Keratinocyte (primary cell): ENCODE measurements around the gene WIPF3. TPM values are rescaled to one million over a fixed set of nuclear protein-coding genes. Genes with fewer than 3 reads are reported as not detected.

Experiments
- DNase-seq: peaks from one replicate; pipeline ENCODE4 v3.0.0-alpha.2; 2011; ENCODE audit warnings: low read depth, missing footprints, low spot score
- FAIRE-seq: peaks from 2 replicates; lab custom pipeline; 2011; peaks lifted over from hg19 to GRCh38; lab: Jason Lieb, UNC
- H2AFZ ChIP-seq: 2 replicates; pipeline ENCODE4 v1.6.0; 2012; ENCODE audit warnings: low read length, control low read depth, inconsistent platforms; ENCODE audit not compliant: control insufficient read depth
- H3K27ac ChIP-seq: 2 replicates; pipeline ENCODE4 v1.5.1; 2011; ENCODE audit warnings: low read length; ENCODE audit not compliant: control insufficient read depth, insufficient read depth
- H3K27me3 ChIP-seq: 3 replicates; pipeline ENCODE4 v1.6.0; 2011; ENCODE audit warnings: low read length; ENCODE audit not compliant: control insufficient read depth, insufficient read depth; ENCODE audit errors: extremely low read depth
- H3K36me3 ChIP-seq, 2 experiments: 2 replicates in 1 of 2; 3 replicates in 1 of 2; pipeline ENCODE4 v1.5.1; 2011; ENCODE audit warnings: low read length in 2 of 2, mild to moderate bottlenecking in 1 of 2; ENCODE audit not compliant: control insufficient read depth in 2 of 2, insufficient read depth in 2 of 2; ENCODE audit errors: extremely low read depth in 1 of 2
- H3K4me1 ChIP-seq: 3 replicates; pipeline ENCODE4 v1.5.1; 2011; ENCODE audit warnings: low read length; ENCODE audit not compliant: control insufficient read depth, insufficient read depth; ENCODE audit errors: extremely low read depth
- H3K4me2 ChIP-seq: 3 replicates; pipeline ENCODE4 v1.6.0; 2011; ENCODE audit warnings: low read depth, low read length; ENCODE audit not compliant: control insufficient read depth, insufficient read depth; ENCODE audit errors: extremely low read depth
- H3K4me3 ChIP-seq, 3 experiments: fragments of 200-600 bp in 1 of 3; sonication (generic) in 1 of 3; 2 replicates in 2 of 3; 3 replicates in 1 of 3; pipeline ENCODE4 v1.5.1; 2011 to 2016; ENCODE audit warnings: low read length in 3 of 3, mild to moderate bottlenecking in 3 of 3, control low read depth in 2 of 3, inconsistent platforms in 1 of 3, low read depth in 1 of 3, mixed read lengths in 1 of 3, mixed run types in 1 of 3, moderate library complexity in 1 of 3; ENCODE audit not compliant: control insufficient read depth in 2 of 3, insufficient read depth in 2 of 3; ENCODE audit errors: extremely low read depth in 1 of 3
- H3K79me2 ChIP-seq: 2 replicates; pipeline ENCODE4 v1.6.0; 2012; ENCODE audit warnings: low read length; ENCODE audit not compliant: control insufficient read depth, insufficient read depth
- H3K9ac ChIP-seq: 3 replicates; pipeline ENCODE4 v1.6.0; 2011; ENCODE audit warnings: low read length; ENCODE audit not compliant: control insufficient read depth, insufficient read depth; ENCODE audit errors: extremely low read depth
- H3K9me1 ChIP-seq: 3 replicates; pipeline ENCODE4 v1.6.0; 2011; ENCODE audit warnings: low read length; ENCODE audit not compliant: control insufficient read depth, insufficient read depth; ENCODE audit errors: extremely low read depth
- H3K9me3 ChIP-seq: 2 replicates; pipeline ENCODE4 v1.5.1; 2012; ENCODE audit warnings: low read depth, low read length; ENCODE audit not compliant: control insufficient read depth
- H4K20me1 ChIP-seq: 3 replicates; pipeline ENCODE4 v1.6.0; 2011; ENCODE audit warnings: low read length; ENCODE audit not compliant: control insufficient read depth, insufficient read depth; ENCODE audit errors: extremely low read depth
- EZH2 ChIP-seq: IDR thresholded peaks from one replicate; pipeline ENCODE4 v1.6.1; 2012; ENCODE audit warnings: inconsistent platforms, mild to moderate bottlenecking, low read length, moderate library complexity
- dilution Hi-C: fragments of 300-500 bp; cut with MboI; formaldehyde crosslinking; loops from one replicate; pipeline ENCODE4 v1.7.0; 2020; ENCODE audit warnings: low sequenced_read_pairs; ENCODE audit not compliant: extremely low pct_ligation_motif_present
- polyA plus RNA-seq, 5 experiments: library from polyadenylated mRNA; depleted of rRNA in 3 of 5; stranded (reverse) in 3 of 5; stranded (forward) in 1 of 5; unstranded in 1 of 5; fragments of >200 nt; gene quantifications; 1 replicate in 1 of 5; 2 replicates in 3 of 5; 3 replicates in 1 of 5; pipeline versions ENCODE4 v1.2.1 to v1.2.3, GENCODE V29; 2011 to 2012; ENCODE audit warnings: missing spikeins in 2 of 5, low read depth in 1 of 5, low replicate concordance in 1 of 5
- TF ChIP-seq, protein P1 (sequence below), 3 experiments: IDR thresholded peaks in 1 of 3; conservative IDR thresholded peaks in 1 of 3; optimal IDR thresholded peaks in 1 of 3; 2 replicates in 2 of 3; 3 replicates in 1 of 3; pipeline versions ENCODE3 to v1.5.1; 2011; ENCODE audit warnings: low read length in 3 of 3, mild to moderate bottlenecking in 3 of 3, moderate library complexity in 2 of 3, control low read depth in 1 of 3, inconsistent platforms in 1 of 3; ENCODE audit not compliant: insufficient read depth in 2 of 3; ENCODE audit errors: extremely low read depth in 1 of 3

WIPF3 gene
- polyA plus RNA-seq, 1 donor (not counting 4 experiments of a cell fraction or from before 2014, with no cell fraction given): 0.04 TPM

DNA sequence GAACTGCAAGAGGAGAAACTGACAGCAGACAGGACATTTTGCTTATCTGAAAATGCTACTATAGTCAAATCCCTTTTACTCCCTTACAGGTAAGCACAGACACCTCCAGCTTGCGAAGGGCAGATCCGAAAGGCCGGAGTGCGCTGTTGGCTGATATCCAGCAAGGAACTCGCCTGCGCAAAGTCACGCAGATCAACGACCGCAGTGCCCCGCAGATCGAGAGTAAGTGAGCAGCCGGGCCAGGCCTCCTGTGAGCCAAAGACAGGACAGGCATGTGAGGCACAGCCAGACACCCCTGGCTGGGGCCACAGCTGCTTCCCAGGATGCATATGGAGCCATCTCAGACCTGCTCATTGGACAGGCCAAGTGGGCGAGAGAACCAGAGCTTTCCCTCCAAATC is 69.4 kb downstream of the WIPF3 start:
- TF ChIP-seq EZH2: no peak
- TF ChIP-seq, protein P1, sequence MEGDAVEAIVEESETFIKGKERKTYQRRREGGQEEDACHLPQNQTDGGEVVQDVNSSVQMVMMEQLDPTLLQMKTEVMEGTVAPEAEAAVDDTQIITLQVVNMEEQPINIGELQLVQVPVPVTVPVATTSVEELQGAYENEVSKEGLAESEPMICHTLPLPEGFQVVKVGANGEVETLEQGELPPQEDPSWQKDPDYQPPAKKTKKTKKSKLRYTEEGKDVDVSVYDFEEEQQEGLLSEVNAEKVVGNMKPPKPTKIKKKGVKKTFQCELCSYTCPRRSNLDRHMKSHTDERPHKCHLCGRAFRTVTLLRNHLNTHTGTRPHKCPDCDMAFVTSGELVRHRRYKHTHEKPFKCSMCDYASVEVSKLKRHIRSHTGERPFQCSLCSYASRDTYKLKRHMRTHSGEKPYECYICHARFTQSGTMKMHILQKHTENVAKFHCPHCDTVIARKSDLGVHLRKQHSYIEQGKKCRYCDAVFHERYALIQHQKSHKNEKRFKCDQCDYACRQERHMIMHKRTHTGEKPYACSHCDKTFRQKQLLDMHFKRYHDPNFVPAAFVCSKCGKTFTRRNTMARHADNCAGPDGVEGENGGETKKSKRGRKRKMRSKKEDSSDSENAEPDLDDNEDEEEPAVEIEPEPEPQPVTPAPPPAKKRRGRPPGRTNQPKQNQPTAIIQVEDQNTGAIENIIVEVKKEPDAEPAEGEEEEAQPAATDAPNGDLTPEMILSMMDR (optimal IDR thresholded peaks at IDR 0.05 in 1 of 3, IDR thresholded peaks at IDR 0.05 in 1 of 3, conservative IDR thresholded peaks at IDR 0.05 in 1 of 3; ENCODE audit: extremely low read depth in 1 of 3, insufficient read depth in 2 of 3, low read length in 3 of 3): no peak
- Histone ChIP-seq H3K9ac (no peak overlapping the region), H2AFZ (no peak overlapping the region), H3K4me3 (no peak overlapping the region), H3K4me2 (no peak overlapping the region), H3K27me3 (no peaks in the 10 kb centered on the region), H3K4me1 (no peaks in the 10 kb centered on the region), H3K9me3 (no peaks in the 10 kb centered on the region), H3K9me1 (no peaks in the 10 kb centered on the region), H3K36me3 (no peaks in the 10 kb centered on the region), H3K79me2 (no peaks in the 10 kb centered on the region), H4K20me1 (no peaks in the 10 kb centered on the region), H3K27ac (no peak overlapping the region)
- dilution Hi-C loops: no loop called here
- DNase-seq: no peak
- no peak for FAIRE-seq

DNA sequence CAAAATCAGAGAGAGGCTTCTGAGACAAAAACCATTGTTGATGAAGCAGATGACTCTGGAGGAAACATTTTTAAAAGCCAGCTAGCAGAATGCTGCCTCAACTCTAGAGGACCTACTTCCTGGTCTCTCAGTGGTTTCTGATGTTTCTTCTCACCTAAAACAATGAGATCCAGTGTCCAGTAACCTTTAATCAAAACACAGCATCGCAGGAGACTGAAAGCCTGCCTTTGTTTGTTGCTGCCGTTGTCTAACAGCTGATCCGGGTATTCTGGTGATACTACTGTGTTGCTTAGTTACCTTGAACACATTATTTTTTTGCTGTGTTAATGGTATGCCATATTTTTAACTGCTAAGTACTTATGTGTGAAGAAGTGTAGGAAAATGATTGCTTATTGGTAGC is 70.9 kb downstream of the WIPF3 start:
- no peaks in the 10 kb centered on the region for H3K27me3 ChIP-seq
- H4K20me1 ChIP-seq: no peaks in the 10 kb centered on the region
- no peaks in the 10 kb centered on the region for H3K36me3 ChIP-seq
- no peak overlapping the region for H2AFZ ChIP-seq
- H3K4me1 ChIP-seq: no peaks in the 10 kb centered on the region
- H3K4me2 ChIP-seq: no peak overlapping the region
- H3K27ac ChIP-seq: no peak overlapping the region
- H3K9me3 ChIP-seq: no peaks in the 10 kb centered on the region
- FAIRE-seq (no peak), DNase-seq (no peak)
- TF ChIP-seq, protein P1 (optimal IDR thresholded peaks at IDR 0.05 in 1 of 3, IDR thresholded peaks at IDR 0.05 in 1 of 3, conservative IDR thresholded peaks at IDR 0.05 in 1 of 3; ENCODE audit: extremely low read depth in 1 of 3, insufficient read depth in 2 of 3, low read length in 3 of 3): no peak
- TF ChIP-seq EZH2: no peak
- H3K9ac ChIP-seq: no peak overlapping the region
- no peaks in the 10 kb centered on the region for H3K79me2 ChIP-seq
- H3K4me3 ChIP-seq: no peak overlapping the region
- H3K9me1 ChIP-seq: no peaks in the 10 kb centered on the region
- dilution Hi-C loops: no loop called here
